ENCODE data around the gene MAS1L.

MAS1L gene

DNA sequence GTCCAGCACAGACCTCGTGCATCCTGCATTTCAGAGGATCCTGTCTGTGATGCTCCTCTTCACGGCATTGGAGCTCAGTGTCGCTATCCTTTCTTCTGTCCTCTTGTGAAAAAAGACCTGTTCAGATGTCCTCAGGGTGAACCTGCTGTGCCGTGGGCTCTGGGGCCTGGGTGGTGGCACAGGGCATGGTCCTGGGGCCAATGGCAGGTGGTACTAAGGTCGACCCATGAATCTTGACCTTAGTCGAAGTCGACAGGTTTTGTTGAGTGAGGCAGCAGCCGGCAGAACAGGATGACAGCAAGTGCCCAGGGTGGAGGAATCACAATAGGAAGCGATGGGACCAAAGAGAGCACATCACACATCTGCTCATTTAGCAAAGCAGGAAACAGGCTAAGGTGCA lies 22.0 kb upstream of the MAS1L start:
- DNase-seq: no peak

DNA sequence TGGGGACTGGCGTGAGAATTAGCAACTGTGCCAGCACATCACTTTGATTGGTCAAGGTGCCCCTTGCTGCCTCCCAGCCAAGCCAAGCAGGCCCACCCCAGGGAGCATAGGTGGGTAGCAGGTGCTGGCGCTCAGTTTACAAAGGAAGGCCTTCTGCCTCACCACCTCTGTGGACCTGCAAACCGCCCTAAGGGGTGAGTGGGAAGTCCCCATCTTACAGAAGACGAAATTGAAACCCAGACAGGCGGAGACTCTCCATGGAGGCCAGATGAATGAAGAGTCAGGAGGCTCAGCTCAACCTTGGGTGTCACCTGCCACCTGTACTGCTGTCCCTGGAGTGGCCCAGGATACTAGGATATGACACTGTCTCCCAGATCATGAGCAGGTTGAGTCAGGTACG lies 21.5 kb upstream of the MAS1L start:
- no peak for DNase-seq

- DNase-seq: no peak
These were observed 19.6 kb upstream of the MAS1L start for GRCh38 chr6:29507319-29507718.

DNA sequence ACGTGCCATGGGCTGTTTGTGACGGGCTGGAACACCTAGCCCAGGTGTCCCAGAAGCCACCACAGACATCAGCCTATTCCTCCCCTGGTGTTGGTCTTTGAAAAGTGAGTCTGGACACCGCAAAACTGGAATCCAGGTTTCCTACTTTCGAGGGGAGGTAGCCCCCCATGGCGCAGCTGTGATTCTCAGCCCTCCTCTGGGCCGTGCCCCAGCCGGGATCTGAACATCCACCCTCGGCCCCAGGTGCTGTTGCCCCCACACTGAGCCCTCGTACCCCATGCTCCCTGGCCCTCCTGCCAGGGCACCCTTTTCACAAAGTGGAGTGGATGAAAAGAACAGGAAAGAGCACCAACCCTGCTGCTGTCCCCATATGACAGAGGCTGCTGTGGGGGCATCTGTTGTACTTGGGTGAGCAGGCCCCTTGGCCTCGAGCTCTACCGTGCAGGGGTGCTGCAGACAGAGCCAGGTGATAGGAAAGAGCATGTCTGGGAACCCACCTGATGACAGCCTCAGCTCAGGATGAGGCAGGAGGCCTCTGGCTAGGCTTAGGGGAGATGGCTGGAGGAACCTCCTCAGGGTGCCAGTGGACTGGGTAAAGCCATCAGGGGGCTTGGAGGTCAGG lies 18.8 kb upstream of the MAS1L start:
- DNase-seq: no peak

- no peak for DNase-seq
These were observed 18.1 kb upstream of the MAS1L start for GRCh38 chr6:29505808-29506207.

DNA sequence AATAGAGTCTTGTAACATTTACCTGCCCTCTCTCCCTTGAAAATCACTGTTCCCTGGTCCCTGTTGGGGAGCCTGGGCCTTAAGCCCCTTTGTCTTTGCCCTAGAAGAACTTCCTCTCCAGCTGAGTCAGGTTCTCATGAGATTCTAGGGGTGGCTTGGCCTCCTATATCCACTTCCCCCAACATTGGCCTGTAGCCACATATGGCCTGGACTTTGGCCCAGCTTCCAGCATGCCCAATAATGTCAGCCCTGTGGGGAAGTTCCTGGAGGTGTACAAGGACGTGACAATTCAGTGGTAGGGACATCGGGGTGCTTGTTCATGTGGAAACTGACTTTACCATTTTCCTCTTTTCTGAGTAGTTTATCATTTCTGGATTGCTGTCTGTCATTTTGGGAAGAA lies 17.2 kb upstream of the MAS1L start:
- no peak for DNase-seq

DNA sequence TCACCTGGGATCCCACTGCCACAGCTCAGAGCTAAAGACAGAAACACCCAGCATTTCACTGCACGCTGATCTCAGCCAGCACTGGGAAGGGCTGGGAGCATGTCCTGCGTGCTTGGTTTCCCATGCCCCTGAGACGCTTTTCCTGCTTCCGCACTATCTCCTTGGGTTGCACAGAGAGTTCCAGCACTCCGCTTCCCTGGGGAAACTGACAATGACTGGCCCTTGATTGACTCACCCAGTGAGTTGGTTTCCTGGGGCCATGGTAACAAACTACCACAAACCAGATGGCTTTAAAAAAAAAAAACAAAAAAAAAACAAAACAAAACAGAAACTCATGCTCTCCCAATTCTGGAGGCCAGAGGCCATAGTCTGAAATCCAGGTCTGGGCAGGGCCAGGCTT lies 14.8 kb upstream of the MAS1L start:
- no peak for DNase-seq

DNA sequence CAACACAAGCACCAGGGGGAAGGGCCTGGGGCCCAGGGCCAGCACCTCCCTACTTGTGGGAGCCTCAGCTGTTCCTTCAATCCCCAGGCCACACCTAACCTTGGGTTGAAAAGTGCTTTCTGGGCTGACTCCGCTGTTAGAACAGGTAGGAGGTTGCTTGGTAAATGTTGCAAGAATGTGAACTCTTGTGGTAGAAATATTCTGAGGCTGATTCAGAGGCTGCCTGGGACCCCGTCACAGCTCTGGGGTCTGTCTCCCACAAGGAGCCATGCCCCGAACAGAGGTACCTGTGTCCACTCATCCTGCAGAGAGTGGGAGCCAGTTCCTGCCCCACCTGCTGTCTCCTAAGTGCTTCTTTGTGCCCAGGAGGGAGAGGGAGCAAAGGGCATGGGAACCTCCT lies 14.4 kb upstream of the MAS1L start:
- DNase-seq: no peak

DNA sequence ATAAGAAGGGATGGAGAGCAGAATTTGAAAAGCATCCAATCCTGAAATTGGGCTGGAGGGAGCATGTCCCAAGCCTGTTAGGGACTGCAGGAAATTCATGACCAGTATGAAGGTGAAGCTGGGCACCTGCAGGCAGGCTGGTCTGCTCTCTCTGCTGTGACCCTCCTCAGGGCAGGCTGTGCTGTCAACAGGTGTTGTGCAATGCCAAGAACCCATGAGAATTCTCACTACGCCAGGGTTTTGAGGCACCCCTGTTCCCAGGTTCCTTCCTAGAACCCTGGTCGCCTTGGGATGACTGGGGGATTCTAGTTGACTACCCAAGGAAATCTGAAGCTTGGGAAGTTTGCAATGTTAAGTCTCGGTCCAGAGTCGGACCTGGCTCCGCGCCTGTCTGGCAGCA lies 13.3 kb upstream of the MAS1L start:
- DNase-seq: no peak

DNA sequence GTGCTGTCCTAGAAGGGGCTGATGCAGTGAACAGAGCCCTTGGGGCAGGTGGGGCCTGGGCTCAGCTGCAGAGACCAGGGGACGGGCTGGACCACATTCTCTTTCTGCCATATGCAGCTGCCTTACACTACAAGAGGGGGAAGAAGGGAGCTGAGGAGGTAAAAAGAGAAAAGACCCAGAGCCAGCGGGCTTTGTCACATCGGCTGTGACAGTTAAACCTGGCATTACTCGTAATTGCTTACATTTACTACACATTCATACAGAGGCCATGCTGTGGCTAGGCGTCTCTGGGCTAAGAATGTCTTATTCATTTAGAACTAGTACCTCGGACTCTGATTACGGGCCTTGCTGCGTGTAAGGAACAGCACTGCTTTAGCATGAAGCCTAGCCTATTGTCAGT lies 12.8 kb upstream of the MAS1L start:
- no peak for DNase-seq

DNA sequence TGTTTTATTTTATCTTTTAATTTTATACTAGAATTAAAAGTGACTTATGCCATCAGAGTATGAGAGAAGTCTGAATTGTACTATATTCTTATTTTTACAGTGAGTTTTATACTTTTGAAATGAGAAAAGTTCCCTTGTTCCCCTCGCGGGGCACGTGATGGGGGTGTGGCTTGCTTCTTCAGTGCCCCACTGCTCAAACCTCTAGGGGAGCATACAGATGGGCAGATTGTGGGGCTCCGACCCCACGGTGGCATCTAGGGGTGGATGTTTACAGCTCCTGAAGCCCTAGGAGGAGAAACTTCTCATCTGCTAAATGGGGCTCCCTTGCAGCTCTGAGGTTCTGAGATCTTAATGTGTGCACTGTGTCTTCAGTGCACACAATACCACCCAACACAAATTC lies 11.9 kb upstream of the MAS1L start:
- DNase-seq: no peak

DNA sequence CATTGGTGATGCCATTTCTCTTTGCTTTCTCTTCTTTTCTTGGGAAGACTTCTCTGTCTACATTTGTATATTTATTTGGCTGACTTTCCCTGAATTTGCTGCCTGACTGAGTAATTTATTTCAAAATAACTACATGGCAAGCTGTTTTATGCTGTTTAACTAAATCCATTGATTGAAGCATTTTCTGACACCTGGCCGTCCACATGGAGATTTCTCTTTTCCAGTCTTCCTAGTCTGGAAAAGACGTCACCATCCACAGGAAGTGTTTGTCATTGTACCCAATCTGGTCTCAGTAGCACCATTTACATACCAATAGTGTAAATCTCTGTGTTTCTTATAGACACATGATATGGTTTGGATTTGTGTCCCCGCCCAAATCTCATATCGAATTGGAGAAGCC lies 9.2 kb upstream of the MAS1L start:
- DNase-seq: no peak

DNA sequence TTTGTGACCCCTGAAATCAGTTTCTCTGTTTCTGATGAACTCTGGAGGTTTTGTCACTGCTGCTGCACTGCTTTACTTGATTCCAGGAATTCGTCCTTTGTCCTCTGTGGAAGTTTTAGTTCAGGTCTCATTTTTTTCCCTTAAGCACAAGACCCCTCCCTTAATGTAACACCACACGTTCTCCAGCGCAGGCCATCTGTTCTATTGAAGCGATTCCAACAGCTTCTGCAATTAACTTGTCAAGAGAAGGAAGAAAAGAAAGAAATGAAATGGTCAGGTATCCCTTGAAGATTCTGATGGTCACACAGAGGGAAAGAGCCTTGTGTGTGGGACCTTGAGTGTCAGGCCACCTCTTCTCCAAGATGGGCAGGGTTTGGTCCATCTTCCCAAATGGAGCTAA lies 7.8 kb upstream of the MAS1L start:
- DNase-seq: no peak

DNA sequence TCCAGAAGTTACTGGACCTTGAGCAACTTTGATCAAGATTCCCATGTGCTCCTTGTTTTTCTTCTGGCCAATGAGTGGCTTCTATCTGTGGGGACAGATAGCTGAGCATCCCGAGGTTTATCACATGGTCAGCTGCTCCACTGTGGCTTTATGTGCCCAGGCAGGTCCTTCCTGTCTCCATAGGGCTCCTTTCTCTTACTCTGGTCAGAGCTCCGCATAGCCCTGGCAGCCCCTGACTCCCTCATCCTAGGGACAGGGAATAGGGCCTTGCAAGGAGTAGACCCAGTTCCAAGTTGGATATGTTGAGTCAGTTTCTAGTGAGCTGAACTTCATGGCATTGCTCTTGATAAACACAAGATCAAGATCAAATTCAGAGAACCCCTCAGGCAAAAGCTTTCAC lies 6.4 kb upstream of the MAS1L start:
- DNase-seq: no peak

DNA sequence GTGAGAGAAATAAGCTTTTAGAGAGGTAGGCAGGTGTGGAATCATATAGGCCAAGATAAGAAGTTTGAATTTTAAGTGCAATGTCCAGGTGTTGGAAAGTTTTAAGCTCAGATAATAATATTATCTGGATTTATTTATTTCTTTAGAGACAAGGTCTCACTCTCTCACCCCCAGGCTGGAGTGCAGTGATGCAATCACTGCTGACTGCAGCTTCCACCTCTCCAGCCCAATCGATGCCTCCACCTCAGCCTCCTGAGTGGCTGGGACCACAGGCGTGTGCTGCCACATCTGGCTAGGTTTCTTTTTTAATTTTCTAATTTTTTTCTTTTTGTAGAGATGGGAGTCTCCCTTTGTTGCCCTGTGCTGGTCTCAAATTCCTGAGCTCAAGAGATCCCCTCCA lies 5.5 kb upstream of the MAS1L start:
- DNase-seq: no peak

GRCh38 chr6:29491574-29491973 lies 3.8 kb upstream of the MAS1L start:
- DNase-seq: no peak

DNA sequence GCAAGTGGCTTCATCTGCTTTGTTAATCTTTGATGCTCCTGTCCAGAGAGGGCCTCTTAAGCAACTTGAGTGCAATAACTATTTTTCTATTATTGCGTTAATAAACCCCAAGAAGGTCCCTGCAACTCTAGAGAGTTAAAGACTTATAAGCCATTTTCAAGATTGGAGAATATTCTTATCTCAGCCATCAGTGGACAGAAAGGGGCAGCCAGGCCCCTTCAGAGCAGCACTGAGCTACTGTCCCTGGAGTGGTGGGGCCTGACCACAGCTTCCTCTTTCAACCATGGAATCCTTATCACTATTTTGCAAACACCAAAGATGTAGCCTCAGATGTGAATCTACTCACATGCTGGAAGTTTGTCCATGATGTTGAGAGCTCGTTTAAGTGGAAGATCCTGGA lies 2.8 kb upstream of the MAS1L start:
- DNase-seq: no peak

- no peak for DNase-seq
These were observed 2.3 kb upstream of the MAS1L start for GRCh38 chr6:29490055-29490454.

GRCh38 chr6:29489286-29489685 lies 1.5 kb upstream of the MAS1L start:
- DNase-seq: no peak

GRCh38 chr6:29488874-29489273 lies 1.1 kb upstream of the MAS1L start:
- no peak for DNase-seq

DNA sequence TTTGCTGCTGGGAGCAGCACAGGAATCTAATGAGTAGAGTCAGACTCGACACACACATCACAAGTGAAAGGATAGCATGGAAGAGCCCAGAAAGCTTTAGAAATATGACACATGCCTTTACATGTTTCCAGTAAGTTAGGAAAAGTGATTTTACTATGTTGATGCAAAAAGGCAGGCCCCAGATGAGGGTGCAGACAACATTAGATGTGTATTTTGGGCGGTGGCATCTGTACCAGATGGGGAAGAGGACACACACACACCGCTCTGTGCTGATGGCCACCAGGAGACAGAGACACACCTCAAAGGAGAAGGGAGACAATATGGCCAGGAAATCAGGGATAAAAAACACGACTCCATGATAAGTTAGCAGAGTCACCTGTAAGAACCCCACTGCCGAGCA lies 625 bp downstream of the MAS1L start:
- no peak for DNase-seq

DNA sequence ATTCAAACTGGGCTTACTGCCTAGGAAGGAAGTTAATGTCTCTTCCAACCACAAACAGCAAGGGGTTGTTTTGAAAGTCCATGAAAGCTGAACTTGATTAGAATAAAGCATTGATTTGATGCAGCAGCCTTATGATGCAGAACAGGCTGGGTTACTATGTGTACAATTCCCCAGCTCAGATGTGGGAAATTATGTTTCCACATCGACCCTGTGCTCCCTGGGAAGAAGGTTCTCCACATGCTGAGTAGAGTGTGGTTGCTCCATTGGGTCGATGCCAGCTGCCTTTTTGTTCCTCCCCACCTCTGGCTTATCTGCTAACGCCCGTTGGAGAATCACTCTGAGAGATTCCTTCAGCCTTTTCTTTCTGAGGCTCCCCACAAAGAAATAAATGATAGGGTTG lies 1.2 kb downstream of the MAS1L start:
- no peak for DNase-seq

- no peak for DNase-seq
These were observed 4.0 kb downstream of the MAS1L start for GRCh38 chr6:29483735-29484134.

DNA sequence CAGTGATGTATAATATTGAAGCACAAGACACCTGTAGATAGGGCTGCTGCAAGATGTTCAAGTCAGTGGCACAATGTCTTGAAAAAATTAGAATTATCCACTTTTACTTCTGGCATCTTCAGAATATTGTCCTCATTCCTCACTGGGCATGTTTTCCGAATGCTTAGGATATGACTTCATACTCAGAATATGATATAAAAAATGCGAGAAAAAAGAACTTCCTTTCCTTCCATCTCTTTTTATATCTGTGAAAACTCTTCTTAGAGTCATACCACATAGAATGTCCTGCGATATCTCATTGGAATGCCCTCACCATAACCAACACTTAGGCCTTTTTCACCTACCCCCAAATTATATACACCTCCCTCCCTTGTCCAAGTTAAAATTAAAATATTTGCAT lies 4.6 kb downstream of the MAS1L start:
- DNase-seq: no peak

- no peak for DNase-seq
These were observed 8.2 kb downstream of the MAS1L start for GRCh38 chr6:29479560-29479959.

DNA sequence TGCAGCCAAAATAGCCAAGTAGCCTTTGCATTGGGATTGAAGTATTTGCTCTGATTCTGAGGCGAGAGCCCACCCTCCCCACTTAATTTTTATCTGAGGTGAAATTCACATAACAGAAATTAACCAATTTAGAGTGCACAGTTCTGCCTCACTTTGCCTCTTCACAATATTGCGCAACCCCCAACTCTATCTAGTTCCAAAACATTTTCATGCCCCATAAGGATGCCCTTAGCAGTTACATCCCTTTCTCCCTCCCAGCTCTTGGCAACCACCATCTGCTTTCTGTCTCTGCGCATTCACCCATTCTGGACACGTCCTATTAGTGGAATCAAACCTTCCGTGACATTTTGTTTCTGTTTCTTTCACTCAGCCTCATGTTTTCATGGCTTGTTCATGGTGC lies 9.0 kb downstream of the MAS1L start:
- no peak for DNase-seq
